ENCODE measurements around the gene TEX52.

GRCh38 chr12:2829275-2829674 is 27.6 kb downstream of the TEX52 start:
- TF ChIP-seq CTCF (IDR thresholded peaks at IDR 0.05; ENCODE audit: low read depth, low read length) (no peak), EZH2phosphoT487 (IDR thresholded peaks at IDR 0.05; ENCODE audit: low read depth) (no peak)
